GM19397 (cell line): ENCODE results near the gene ANKRD2.
"Not testable (repeated sequence)": the region's sequence is repeated elsewhere in the genome, so short reads cannot be mapped to it uniquely, and the experiment has no call there.

Source experiments
- ATAC-seq: cut with Tn5 transposase; IDR thresholded peaks from one replicate; pipeline ENCODE4 v1.9.1; 2021; ENCODE audit warnings: mild to moderate bottlenecking, moderate library complexity; ENCODE audit not compliant: unreplicated experiment

The ANKRD2 gene

GRCh38 chr10:97572214-97572989, at the start of gene ANKRD2:
Gene ANKRD2 (plus strand): TSS chr10:97572779. CDS start chr10:97572789, 10 bp downstream.
- ATAC-seq: no peak

- ATAC-seq: no peak
Measured at GRCh38 chr10:97522937-97523336, 49.6 kb upstream of the ANKRD2 start.

- ATAC-seq: no peak
Measured at GRCh38 chr10:97525086-97525485, 47.5 kb upstream of the ANKRD2 start.

- no peak for ATAC-seq
Measured at GRCh38 chr10:97525683-97526110, 46.9 kb upstream of the ANKRD2 start.

GRCh38 chr10:97528876-97529275, 43.7 kb upstream of the ANKRD2 start:
- not testable (repeated sequence) for ATAC-seq

- no peak for ATAC-seq
Measured at GRCh38 chr10:97529685-97530465, 42.7 kb upstream of the ANKRD2 start.

GRCh38 chr10:97531401-97531986, 41.1 kb upstream of the ANKRD2 start:
- ATAC-seq: no peak

- ATAC-seq: no peak
Measured at GRCh38 chr10:97532935-97533671, 39.5 kb upstream of the ANKRD2 start.

- no peak for ATAC-seq
Measured at GRCh38 chr10:97533888-97534287, 38.7 kb upstream of the ANKRD2 start.

- ATAC-seq: no peak
Measured at GRCh38 chr10:97534746-97535367, 37.7 kb upstream of the ANKRD2 start.

- ATAC-seq: no peak
Measured at GRCh38 chr10:97537186-97537869, 35.3 kb upstream of the ANKRD2 start.

GRCh38 chr10:97538411-97538810, 34.2 kb upstream of the ANKRD2 start:
- no peak for ATAC-seq

GRCh38 chr10:97538839-97539238, 33.7 kb upstream of the ANKRD2 start:
- ATAC-seq: no peak

GRCh38 chr10:97539523-97540200, 32.9 kb upstream of the ANKRD2 start:
- ATAC-seq: no peak

GRCh38 chr10:97540669-97541500, 31.7 kb upstream of the ANKRD2 start:
- ATAC-seq: no peak

- ATAC-seq: no peak
Measured at GRCh38 chr10:97542169-97543024, 30.2 kb upstream of the ANKRD2 start.

GRCh38 chr10:97543025-97543546, 29.5 kb upstream of the ANKRD2 start:
- no peak for ATAC-seq
